Loucy (cell line): Measurements from ENCODE around the gene RALB.

Source experiments
- H2AFZ ChIP-seq: fragments of 200-600 bp; sonication (generic); 2 replicates; pipeline ENCODE4 v1.6.0; 2016; ENCODE audit warnings: antibody characterized with exemption, mild to moderate bottlenecking, low read length, moderate library complexity
- H3F3A ChIP-seq: fragments of 200-600 bp; 2 replicates; pipeline ENCODE4 v1.6.0; 2016; ENCODE audit warnings: antibody characterized with exemption, low read depth, mild to moderate bottlenecking
- H3K27me3 ChIP-seq: fragments of 200-600 bp; sonication (generic); 2 replicates; pipeline ENCODE4 v1.6.1; 2014; ENCODE audit warnings: low read length, mild to moderate bottlenecking; ENCODE audit not compliant: insufficient read depth, poor library complexity, severe bottlenecking
- H3K36me3 ChIP-seq: fragments of 200-600 bp; sonication (generic); 2 replicates; pipeline ENCODE4 v1.6.1; 2016; ENCODE audit warnings: low read length; ENCODE audit not compliant: insufficient read depth
- H3K4me1 ChIP-seq: fragments of 200-600 bp; sonication (generic); 2 replicates; pipeline ENCODE4 v1.5.1; 2014; ENCODE audit warnings: low read length, mild to moderate bottlenecking; ENCODE audit not compliant: insufficient read depth, poor library complexity, severe bottlenecking
- H3K4me2 ChIP-seq: fragments of 200-600 bp; sonication (generic); 2 replicates; pipeline ENCODE4 v1.6.0; 2014; ENCODE audit warnings: antibody characterized with exemption, low read length, low read depth, mild to moderate bottlenecking; ENCODE audit not compliant: poor library complexity, severe bottlenecking
- H3K4me3 ChIP-seq: fragments of 200-600 bp; sonication (generic); 2 replicates; pipeline ENCODE4 v1.5.1; 2014; ENCODE audit warnings: low read length, mild to moderate bottlenecking, mixed read lengths; ENCODE audit not compliant: poor library complexity, severe bottlenecking
- H3K79me2 ChIP-seq: fragments of 200-600 bp; sonication (generic); 2 replicates; pipeline ENCODE4 v1.6.1; 2014; ENCODE audit warnings: low read length; ENCODE audit not compliant: insufficient read depth
- H3K9ac ChIP-seq: fragments of 200-600 bp; sonication (generic); 2 replicates; pipeline ENCODE4 v1.6.0; 2014; ENCODE audit warnings: mild to moderate bottlenecking, low read depth, low read length, moderate library complexity; ENCODE audit not compliant: poor library complexity, severe bottlenecking
- H3K9me2 ChIP-seq: fragments of 200-600 bp; sonication (generic); replicated peaks from 2 replicates; pipeline ENCODE4 v1.6.1; 2016; ENCODE audit warnings: low read depth, low read length, mixed read lengths
- H3K9me3 ChIP-seq: fragments of 200-600 bp; sonication (generic); 2 replicates; pipeline ENCODE4 v1.6.1; 2014; ENCODE audit warnings: mild to moderate bottlenecking, antibody characterized with exemption, low read length, low read depth; ENCODE audit not compliant: insufficient read depth
- H4K20me1 ChIP-seq: fragments of 200-600 bp; sonication (generic); 2 replicates; pipeline ENCODE4 v1.6.0; 2014; ENCODE audit warnings: antibody characterized with exemption, low read length, mild to moderate bottlenecking; ENCODE audit not compliant: insufficient read depth, poor library complexity, severe bottlenecking
- CTCF ChIP-seq: fragments of 200-600 bp; sonication (generic); conservative IDR thresholded peaks from 2 replicates; pipeline ENCODE4 v1.5.1; 2014; ENCODE audit warnings: mild to moderate bottlenecking, antibody characterized with exemption, low read length
- EZH2phosphoT487 ChIP-seq: fragments of 200-600 bp; IDR thresholded peaks from 2 replicates; pipeline ENCODE4 v1.6.1; 2018; ENCODE audit warnings: antibody characterized with exemption, mild to moderate bottlenecking, moderate library complexity, borderline replicate concordance

The RALB gene

GRCh38 chr2:120252225-120253020 is at the start of gene RALB:
TSS of gene RALB (plus strand) at chr2:120252852. CDS start at chr2:120278665, 25,813 bp downstream.
- Histone ChIP-seq H3F3A (no peaks in the 10 kb centered on the region), H3K36me3 (no peaks in the 10 kb centered on the region), H3K79me2 (peaks cover 31% of the 10 kb centered on the region), H3K9me3 (no peaks in the 10 kb centered on the region), H2AFZ (peak within 1 kb of the TSS; percentile 99), H3K9ac (peak within 1 kb of the TSS; percentile 83), H3K27me3 (no peaks in the 10 kb centered on the region), H3K9me2 (no peaks in the 10 kb centered on the region), H3K4me3 (peak within 1 kb of the TSS; percentile 79), H3K4me2 (peak within 1 kb of the TSS; percentile 95), H3K4me1 (peaks cover 58% of the 10 kb centered on the region), H4K20me1 (no peaks in the 10 kb centered on the region)
- TF ChIP-seq CTCF (no peak), EZH2phosphoT487 (no peak)

- Histone ChIP-seq H4K20me1 (no peaks in the 10 kb centered on the region), H3K4me3 (no peak overlapping the region), H3K36me3 (no peaks in the 10 kb centered on the region), H3K4me2 (no peak overlapping the region), H3F3A (no peaks in the 10 kb centered on the region), H3K4me1 (no peaks in the 10 kb centered on the region), H3K27me3 (no peaks in the 10 kb centered on the region), H3K9ac (no peak overlapping the region), H2AFZ (no peak overlapping the region), H3K9me3 (no peaks in the 10 kb centered on the region), H3K9me2 (no peaks in the 10 kb centered on the region), H3K79me2 (no peaks in the 10 kb centered on the region)
- TF ChIP-seq EZH2phosphoT487: no peak
- TF ChIP-seq CTCF: no peak
Measured at GRCh38 chr2:120203251-120204021, 49.2 kb upstream of the RALB start.

- H3K9ac ChIP-seq: no peak overlapping the region
- H3K79me2 ChIP-seq: no peaks in the 10 kb centered on the region
- H3K4me3 ChIP-seq: no peak overlapping the region
- H3K4me1 ChIP-seq: no peaks in the 10 kb centered on the region
- no peak overlapping the region for H2AFZ ChIP-seq
- H4K20me1 ChIP-seq: no peaks in the 10 kb centered on the region
- H3K9me2 ChIP-seq: no peaks in the 10 kb centered on the region
- no peaks in the 10 kb centered on the region for H3K27me3 ChIP-seq
- H3K36me3 ChIP-seq: no peaks in the 10 kb centered on the region
- H3K4me2 ChIP-seq: no peak overlapping the region
- no peaks in the 10 kb centered on the region for H3K9me3 ChIP-seq
- no peaks in the 10 kb centered on the region for H3F3A ChIP-seq
- TF ChIP-seq EZH2phosphoT487 (no peak), CTCF (no peak)
Measured at GRCh38 chr2:120204022-120204405, 48.6 kb upstream of the RALB start.
